HG02840 (cell line): Measurements from ENCODE around the gene BOLA1.
A peak's percentile ranks its signal among the peaks of the same experiment; 100 is the strongest.
"Not testable (repeated sequence)": the region's sequence is repeated elsewhere in the genome, so short reads cannot be mapped to it uniquely, and the experiment has no call there.

ENCODE experiments used
- ATAC-seq: cut with Tn5 transposase; IDR thresholded peaks from one replicate; pipeline ENCODE4 v1.9.1; 2021; ENCODE audit warnings: mild to moderate bottlenecking, moderate library complexity, moderate number of reproducible peaks; ENCODE audit not compliant: unreplicated experiment, low FRiP score

BOLA1 gene

DNA sequence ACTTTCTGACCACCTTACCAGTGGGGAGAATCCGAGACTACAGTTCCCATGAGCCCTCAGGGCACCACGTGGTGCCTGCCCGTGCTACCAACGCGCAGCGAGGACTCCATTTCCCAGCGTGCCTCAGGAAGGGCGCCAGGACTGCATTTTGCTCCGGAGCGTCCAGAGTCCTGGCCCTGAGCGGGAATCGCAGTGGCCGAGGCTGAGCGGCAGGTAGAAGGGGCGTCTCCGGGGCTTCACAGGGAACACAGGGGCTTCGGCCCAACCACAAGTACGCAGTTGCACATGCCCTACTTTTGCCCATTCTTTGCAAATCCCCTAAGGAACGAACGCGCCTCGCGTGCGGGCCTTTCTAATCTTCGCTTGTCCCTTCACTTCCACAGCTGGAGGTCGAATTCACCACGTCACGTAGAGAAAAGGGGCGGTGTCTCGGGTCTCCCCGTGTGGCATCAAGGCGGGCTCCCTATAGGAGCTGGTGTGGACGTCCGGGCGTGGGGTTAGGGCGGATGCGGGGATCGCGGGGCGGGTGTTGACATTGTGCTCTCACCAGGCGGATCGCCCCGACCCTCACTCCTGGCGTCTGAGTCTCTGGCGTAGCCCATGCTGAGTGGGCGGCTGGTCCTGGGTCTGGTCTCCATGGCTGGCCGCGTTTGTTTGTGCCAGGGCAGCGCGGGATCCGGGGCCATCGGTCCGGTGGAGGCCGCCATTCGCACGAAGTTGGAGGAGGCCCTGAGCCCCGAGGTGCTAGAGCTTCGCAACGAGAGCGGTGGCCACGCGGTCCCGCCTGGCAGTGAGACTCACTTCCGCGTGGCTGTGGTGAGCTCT is at the start of gene BOLA1:
TSS of gene BOLA1 (plus strand) at position 109 of the 825 bp plus-strand sequence. CDS start at position 601, 492 bp downstream.
- peak; percentile 86 for ATAC-seq

GRCh38 chr1:149849947-149850360 is 49.4 kb upstream of the BOLA1 start:
- ATAC-seq = no peak

DNA sequence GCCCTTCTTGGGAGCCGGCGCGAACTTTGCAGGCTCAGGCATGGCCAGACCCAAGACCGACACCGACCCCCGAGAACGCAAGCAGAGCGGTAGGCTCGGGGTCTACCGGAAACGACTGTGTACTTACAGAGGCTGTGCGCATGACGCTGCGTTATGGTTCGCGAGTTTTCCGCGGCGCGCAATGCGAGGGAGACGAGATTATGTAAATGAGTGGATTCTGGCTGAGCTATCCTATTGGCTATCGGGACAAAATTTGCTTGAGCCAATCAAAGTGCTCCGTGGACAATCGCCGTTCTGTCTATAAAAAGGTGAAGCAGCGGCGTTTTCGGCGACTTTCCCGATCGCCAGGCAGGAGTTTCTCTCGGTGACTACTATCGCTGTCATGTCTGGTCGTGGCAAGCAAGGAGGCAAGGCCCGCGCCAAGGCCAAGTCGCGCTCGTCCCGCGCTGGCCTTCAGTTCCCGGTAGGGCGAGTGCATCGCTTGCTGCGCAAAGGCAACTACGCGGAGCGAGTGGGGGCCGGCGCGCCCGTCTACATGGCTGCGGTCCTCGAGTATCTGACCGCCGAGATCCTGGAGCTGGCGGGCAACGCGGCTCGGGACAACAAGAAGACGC is 48.5 kb upstream of the BOLA1 start:
- peak; percentile 61 for ATAC-seq

DNA sequence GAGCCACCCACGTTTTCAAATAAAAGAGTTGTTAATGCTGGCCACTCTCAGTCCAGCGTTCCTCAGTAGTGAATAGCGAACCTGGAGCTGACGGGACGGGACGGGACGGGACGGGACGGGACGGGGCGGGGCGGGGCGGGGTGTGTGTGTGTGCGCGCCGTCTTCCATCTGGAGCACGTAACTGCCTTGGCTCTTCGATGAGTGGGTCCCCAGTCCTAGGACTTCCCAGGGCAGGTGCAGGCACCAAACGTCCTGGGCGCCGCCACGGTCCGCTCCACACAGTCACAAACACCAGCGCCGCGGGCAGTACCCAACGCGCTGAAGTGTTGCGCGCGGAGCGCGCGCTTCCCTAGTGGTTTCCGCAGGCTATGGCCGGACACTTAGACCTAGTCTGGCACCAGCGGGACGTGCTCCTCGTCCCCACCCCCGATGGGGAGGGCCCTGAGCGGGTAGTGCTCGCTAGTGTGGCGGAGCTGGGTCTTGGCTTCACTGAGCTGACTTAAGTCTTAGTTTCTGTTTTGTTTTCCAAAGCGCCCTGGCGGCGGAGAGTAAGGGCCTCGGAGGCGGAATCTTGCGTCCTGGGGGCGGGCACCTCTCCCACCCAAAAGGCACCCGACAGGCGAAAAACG is 47.7 kb upstream of the BOLA1 start:
- ATAC-seq = peak; percentile 25

DNA sequence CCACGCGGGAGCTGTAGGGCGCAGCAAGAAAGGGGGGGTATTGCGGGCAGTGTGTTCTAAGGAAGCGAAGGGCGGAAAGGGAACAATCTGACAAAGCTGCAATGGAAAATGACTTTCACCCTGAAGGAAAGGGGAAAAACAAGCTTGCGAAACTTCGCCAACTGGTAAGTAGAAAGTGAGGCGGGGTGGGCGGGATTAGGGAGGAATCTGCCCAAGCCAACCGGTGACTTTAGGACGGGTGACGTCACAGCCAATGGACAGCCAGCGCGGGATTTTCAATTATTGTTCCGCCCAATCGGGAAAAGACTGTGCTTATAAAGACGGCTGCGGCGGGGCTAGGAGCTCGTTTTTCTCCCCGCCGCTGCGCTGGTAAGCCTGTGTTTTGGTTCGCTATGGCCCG is 47.1 kb upstream of the BOLA1 start:
- peak; percentile 27 for ATAC-seq

- ATAC-seq = not testable (repeated sequence)
These were observed 39.1 kb upstream of the BOLA1 start for GRCh38 chr1:149860271-149860670.

- peak; percentile 66 for ATAC-seq
These were observed 38.5 kb upstream of the BOLA1 start for GRCh38 chr1:149860684-149861496.

DNA sequence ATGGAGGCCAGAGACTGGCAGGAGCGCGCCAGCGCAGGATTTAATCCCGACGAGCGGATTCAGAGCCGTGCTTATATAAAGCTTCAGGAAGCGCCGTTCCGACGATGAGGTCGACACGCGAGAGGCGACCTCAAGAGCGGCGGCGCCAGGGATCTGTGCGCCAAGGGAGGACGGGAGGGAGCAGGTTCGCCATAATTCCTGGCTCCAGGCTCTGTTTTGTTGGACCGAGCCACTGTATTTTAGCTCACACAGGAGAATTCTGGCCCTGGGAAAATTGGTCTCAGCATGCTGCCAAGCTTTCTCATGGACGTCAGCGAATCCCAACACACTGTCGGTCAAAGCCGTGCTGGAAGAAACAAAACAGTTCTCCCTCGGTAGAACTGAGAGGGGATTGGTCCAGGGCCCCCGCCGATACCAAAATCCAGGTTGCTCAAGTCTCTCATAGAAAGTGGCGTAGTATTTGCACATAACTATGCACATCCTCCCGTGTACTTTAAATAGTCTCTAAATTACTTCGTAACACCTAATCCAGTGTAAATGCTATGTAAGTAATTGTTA is 37.8 kb upstream of the BOLA1 start:
- peak; percentile 8 for ATAC-seq

DNA sequence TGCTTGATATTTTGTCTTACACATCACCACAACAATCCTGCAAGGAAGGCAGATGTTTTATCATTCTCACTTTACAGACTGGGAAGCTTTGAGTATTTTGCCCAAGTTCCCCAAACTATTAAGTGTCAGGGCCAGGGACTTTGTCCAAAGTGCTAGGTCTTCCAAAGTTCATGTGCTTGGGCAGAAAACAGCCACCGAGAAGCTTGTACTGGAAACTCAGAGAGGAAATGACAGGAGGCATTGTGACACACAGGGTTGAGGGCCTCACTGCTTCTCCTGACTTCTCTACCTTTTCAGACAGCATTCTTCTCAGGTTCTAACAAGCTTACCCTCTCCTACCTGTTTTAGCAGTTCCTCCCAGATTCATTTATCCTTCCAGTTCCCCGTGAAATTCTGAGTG is 32.5 kb upstream of the BOLA1 start:
- not testable (repeated sequence) for ATAC-seq

- not testable (repeated sequence) for ATAC-seq
These were observed 26.3 kb upstream of the BOLA1 start for GRCh38 chr1:149873060-149873459.

DNA sequence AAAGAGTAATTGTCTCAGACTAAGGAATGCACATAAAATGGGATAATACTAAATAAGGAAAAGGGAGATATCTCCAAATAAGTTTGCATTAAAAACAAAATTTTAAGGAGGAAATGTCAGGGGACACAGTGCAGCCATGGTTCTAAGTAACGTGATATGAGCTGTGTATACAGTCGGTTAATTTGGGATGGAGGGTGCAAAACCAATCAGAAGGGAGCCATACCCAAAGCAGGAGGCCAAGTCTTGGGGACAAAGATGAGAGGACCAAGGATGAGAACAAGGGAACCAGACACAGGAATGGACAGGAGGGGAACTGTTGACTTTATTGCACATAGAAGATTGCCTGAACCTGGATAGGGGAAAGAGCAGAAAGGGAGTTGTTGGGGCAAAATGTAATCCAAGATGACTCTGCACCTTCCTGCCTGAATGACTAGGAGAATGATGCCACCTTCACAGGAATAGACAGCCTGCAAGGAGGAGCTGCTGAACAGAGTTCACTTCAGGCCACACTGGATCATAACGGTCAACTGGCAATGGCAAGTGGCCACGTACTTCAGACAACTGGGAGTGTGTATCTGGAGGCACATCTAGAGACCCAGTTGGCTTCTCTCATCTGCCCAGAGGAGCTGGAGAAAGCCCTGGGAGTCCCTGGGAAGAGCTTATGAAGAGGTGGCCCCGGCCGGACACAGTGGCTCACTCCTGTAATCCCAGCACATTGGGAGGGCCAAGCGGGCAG is 22.0 kb upstream of the BOLA1 start:
- no peak for ATAC-seq

DNA sequence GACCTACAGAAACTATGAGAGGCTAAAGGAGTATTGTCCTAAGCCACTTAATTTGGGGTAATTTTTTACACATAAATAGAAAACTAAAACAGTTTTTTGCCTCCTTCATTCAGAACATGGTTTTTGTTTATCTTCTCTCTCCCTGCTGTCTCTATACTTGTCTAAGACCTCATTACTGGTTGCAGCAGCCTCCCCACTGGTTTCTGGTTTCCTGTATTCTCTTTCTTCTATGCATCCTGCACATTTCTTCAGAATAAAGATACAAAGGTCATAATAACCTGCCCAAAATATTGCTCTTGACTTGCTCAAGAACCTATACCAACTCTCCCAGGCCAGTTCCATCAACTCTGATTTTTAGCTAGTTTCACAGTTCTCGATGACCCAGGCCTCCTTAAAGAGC is 19.8 kb upstream of the BOLA1 start:
- no peak for ATAC-seq

- no peak for ATAC-seq
These were observed 17.5 kb upstream of the BOLA1 start for GRCh38 chr1:149881876-149882275.

GRCh38 chr1:149883598-149884247 is 15.6 kb upstream of the BOLA1 start:
- ATAC-seq = no peak

GRCh38 chr1:149884433-149885338 is 14.7 kb upstream of the BOLA1 start:
- ATAC-seq = no peak

DNA sequence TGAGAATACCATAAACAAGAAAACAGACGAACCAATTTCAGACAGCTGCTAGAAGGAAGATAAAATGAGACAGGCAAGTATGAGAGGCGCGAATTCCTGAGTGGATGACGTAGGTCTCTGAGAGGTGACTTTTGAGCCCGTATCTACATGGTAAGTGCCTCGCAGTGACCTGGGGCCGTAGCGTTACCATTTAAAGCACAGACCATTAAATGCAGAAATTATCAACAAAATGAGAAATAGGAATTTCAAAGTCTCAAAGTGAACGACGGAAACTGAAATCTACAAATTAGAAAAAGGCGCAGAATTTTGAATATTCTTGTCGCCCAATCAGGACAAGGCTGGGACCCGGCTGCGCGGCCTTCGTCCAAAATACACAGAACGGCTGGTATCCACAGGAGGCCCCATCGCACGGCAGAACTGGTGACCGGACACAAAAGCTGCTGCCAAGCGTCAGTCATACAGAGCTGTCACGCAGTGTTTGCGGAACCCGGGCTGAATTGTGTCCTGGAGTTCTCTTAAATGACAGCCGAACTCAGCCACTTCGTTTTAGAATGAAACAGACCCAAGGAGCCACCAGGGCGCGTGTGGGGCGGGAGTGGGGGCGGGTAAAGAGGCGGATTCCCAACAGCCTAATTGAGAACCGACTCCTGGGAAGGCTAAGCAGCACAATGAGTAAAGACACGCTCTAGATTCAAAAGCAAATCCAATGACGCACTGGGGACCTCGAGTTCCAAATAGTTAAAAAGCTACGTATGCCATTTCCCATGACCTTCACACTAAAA is 13.8 kb upstream of the BOLA1 start:
- ATAC-seq = no peak

GRCh38 chr1:149886121-149886395 is 13.3 kb upstream of the BOLA1 start:
- ATAC-seq = not testable (repeated sequence)
